Measurements from ENCODE around the gene YPEL2.

Gene YPEL2

DNA sequence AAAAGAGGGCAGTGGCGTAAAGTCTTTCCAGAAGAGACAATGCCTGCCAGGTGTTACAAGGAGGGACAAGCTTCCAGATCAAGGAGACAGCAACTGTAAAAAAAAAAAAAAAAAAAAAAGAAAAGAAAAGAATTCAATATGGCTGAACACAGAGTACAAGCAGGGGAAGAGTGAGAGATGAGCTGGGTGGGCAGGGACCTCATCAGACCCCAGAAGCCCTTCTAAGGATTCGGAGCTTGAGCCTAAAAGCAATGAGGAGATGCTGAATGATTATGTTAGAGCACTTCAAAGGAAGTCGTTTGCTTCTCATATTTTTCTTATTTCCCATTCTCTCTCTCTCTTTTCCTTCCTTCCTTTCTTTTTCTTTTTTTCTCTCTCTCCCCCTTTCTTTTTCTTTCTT, 103.0 kb downstream of the YPEL2 start:
- no peak for DNase-seq (ENCODE audit: low read depth)

GRCh38 chr17:59435238-59435637, 103.8 kb downstream of the YPEL2 start:
- DNase-seq (ENCODE audit: low read depth): no peak

DNA sequence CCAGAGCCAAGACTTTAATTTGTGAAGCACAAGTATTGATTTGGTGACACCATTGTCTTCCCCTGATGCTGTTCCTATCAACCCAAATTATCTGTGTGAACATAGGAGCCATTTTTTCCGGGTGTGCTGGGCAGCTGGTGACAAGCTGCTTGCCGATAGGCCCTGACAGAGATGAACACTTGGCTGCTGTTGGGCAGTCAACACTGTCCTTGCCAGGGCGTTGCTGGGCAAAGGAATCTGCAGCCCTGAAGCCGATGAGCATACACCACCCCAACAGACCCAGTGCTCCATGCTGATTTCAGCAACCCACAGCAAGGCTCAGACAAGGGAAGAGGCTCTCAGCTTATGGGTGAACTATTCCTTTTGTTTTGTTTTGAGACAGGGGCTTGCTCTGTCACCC, 105.4 kb downstream of the YPEL2 start:
- DNase-seq (ENCODE audit: low read depth): no peak

DNA sequence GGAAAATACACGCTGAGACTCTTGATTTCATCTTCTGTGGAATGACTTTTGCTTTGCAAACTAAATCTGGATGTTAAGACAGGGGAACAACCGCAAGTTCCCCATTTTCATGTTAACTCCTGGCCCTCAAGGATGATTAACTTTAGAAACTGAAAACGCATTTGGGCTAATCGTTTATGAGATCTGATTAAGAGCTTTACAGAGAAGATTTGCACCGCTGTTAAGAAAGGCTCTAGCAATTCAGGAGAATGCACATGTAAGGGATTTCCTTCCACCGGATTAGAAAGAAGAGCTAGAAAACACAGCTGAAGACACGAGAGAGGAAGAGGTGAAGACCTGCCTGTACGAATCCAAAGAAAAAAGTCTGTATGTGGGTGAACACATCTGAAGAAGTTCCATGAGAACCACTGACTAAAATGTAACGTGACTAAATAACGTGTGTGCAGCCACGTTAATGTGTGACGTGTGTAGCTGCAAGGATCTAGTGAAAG, 106.4 kb downstream of the YPEL2 start:
- no peak for DNase-seq (ENCODE audit: low read depth)

DNA sequence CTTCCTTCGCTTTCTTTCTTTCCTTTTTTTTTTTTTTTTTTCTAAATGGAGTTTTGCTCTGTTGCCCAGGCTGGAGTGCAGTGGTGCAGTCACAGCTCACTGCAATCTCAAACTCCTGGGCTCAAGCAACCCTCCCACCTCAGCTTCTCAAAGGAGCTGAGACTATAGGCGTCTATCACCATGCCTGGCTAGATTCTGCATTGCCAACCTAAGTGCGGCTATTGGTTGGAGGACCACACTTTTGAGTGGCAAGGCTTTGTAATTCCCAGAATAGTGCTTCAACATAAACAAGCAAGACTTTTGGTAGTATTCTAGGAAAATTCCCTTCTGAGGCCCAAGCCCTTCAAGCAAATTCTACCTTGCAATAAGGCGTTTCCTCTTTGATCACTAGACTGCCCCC, 107.8 kb downstream of the YPEL2 start:
- DNase-seq (ENCODE audit: low read depth): no peak

DNA sequence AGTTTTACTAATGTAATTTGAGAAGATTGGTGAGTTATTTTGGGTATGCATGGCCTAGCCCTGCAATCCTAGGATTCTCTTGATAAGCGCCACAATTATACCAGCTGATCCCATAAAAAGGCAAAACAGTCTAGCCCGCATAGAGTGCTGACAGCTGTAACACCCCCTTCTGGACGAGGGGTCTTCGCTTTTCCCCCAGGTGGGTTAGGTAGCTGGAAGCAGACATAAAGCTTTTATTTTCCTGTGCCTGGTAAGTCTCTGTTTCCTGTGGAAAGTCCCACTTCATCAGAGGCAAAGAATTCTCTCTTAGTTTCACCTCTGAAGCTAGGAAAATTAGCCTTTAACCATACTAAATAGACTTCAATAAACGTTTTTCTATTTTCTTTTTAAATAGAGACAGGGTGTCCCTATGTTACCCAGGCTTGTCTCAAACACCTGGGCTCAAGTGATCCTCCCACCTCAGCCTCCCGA, 108.3 kb downstream of the YPEL2 start:
- no peak for DNase-seq (ENCODE audit: low read depth)

DNA sequence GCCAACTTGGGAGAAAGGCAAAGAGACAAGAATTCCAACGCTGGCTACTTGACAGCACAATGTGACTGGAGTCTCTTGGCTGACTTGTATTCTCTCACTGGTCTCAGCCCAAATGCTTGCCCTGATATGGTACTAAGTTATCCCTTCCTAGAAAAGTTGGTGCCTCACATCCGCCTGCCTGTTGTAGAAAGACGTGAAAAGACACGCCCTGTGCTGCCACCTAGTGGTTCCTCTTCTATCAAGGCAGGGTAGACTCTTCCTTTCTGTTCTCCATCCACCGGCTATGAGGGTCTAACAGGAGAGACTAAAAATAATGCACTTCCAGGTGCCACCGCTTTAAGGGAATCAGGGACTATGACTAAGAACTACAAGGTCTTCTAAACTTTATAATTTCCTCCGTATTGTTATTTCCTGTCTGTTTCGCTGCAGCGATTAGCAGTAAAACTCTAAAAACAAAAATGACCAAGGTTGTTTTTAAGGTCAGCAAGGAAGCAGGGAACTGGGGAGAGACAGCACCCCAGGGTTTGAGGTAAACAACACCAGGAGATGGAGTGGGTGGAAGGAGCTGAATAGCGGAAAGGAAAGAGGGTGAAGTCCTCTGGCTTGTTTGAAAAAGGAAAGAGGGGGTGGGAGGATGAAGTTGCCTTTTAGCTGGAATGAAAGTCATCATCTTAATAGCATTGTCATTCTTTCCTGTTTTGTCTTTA, 109.5 kb downstream of the YPEL2 start:
- peak; percentile 65 for DNase-seq (ENCODE audit: low read depth)

GRCh38 chr17:59441464-59442096, 110.1 kb downstream of the YPEL2 start:
- DNase-seq (ENCODE audit: low read depth): no peak

DNA sequence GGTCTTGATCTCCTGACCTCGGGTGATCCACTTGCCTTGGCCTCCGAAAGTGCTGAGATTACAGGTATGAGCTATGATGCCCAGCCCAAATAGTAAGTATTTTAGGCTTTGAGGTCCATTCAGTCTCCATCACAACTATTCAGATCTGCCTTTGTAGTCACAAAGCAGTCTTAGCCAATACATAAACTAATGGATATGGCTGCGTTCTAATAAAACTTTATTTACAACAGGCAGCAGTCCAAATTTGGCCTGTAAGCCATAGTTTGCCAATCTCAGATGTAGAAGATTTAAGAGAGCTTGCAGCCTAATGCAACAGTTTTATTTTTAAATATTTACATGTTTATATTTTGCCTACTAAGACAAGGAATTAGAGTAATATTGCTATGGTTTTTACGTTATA, 111.7 kb downstream of the YPEL2 start:
- no peak for DNase-seq (ENCODE audit: low read depth)
